Measurements from ENCODE around the gene HMGB4.

The HMGB4 gene

DNA sequence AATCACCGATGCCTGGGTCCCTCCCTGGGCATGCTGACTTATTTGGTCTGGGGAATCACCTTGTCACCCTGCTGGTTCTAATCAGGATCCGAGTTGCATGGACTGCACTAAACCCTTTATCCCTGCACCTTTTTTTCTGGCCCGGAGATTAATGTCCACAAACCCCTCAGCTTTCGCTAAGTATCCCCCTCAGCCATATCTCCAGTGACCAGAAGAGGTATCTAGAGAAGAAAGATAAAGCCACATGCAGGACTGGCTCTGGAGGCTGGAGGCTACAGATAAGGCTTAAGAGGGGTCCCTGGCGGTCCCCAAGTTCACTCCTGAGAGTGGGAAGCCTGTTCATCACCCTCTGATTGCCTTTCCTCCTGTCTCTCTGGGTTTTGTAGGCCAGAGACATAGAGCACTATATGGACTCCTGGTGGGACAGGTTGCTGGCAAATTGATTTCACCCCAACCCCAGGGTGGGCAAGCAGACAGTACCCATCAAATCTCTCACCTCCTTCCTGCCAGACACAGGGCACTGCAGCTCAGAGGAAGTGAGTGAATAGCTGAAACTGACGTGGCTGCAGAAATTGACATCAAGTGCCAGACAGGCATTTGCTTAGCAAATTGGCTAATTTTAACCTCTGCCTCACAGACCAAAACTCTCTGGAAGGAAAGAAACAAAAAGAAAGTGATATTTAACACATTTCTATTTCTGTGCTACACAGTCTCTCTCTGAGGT is 38.8 kb downstream of the HMGB4 start:
- no peak for DNase-seq

DNA sequence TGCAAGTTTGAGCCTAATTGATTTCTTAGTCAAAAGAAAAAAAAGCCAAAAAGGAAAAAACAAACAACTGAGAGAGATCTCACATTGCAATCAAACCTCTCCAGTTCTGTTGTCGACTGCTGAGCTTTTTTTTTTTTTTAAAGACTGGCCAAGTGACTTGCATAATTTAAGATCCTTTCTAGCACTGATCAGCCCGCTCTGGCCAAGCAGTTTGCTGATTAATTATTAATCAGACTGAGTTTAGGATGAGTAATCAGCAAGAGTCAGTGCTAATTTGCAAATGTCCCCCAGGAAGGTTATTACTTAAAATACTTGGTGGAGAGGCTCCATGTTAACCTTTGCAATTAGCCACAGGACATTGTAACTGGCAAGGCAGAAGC is 39.3 kb downstream of the HMGB4 start:
- no peak for DNase-seq

DNA sequence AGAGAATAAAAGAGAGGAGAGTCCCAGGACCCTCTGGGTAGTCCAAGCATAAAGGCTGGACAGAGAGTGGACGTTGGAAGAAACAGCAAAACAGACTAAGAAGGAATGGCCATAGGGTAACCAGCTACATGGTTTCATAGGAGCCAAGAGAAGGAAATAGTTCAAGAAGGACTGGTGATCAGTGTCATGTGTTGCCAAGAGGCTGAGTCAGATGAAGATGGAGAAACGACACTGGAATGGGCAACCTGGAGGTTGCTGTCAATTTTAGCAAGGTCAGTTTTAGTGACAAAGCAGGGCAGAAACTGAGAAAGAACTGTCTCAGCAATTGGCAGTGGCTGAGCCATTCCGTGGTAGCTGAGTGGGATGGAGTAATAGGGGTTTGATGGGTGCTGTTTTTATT is 41.4 kb downstream of the HMGB4 start:
- no peak for DNase-seq

DNA sequence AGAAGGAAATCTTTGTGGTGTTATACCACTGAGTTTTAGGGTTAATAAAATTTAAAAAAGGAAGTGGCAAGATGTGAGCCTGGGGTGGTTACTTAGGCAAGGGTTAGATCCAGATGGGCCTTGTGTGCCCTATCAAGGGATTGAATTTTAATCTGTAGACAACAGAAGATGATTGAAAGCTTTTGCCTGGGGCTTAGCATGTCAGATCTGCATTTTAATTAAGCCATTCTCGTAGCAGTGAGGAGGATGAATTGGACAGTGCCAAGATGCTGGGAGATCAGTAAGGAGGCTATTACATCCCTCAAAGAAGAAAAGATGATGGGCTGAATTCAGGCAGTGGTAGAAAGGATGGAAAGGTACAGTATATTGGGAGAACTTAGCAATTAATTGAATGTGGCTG is 42.3 kb downstream of the HMGB4 start:
- no peak for DNase-seq

DNA sequence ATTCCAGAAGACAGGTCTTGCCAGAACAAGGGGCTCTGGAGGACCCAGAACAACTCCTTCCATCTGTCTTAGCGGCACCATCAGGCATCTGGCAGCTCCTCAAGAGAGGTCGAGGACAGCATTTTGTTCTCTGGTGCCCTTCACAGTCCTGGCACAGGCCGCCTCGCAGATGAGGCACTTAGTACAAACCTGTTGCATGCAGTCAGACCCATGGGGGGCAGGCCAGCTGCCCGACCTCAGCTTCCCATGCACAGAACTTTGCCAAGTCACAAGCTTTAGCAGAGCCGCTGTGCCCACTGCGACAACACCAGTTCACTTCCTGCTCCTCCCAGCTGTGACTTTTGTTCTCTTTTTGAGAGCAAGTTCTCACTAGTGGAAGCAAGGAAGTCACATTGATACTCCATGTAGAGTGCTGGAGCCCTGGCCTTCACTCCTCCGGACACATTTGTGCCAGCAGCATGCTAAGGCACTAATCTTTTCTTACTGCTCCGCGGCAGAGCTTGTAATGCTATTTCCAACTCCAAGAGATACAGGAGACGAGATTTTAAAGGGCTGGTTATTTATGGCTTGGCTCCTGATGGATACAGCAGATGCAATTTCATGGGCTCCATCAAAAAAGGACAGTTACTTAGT is 44.6 kb downstream of the HMGB4 start:
- DNase-seq: no peak

Measured in NCI-H1048 (cell line).